ENCODE results near the gene FBXL4.

Gene FBXL4

GRCh38 chr6:98957450-98957849, 9.7 kb upstream of the FBXL4 start:
- H3K27me3 ChIP-seq (ENCODE audit: insufficient read depth, low read length, poor library complexity, severe bottlenecking) = no peaks in the 10 kb centered on the region
- H2AFZ ChIP-seq (ENCODE audit: low read length) = no peak overlapping the region
- no peaks in the 10 kb centered on the region for H3K36me3 ChIP-seq (ENCODE audit: insufficient read depth, low read length)
- H3K79me2 ChIP-seq (ENCODE audit: insufficient read depth, low read length) = no peaks in the 10 kb centered on the region
- no peak overlapping the region for H3K4me3 ChIP-seq (ENCODE audit: low read length, poor library complexity, severe bottlenecking)
- no peaks in the 10 kb centered on the region for H3K4me1 ChIP-seq (ENCODE audit: insufficient read depth, low read length, poor library complexity, severe bottlenecking)
- no peak for TF ChIP-seq EZH2phosphoT487 (IDR thresholded peaks at IDR 0.05; ENCODE audit: borderline replicate concordance)
- TF ChIP-seq, protein P1, sequence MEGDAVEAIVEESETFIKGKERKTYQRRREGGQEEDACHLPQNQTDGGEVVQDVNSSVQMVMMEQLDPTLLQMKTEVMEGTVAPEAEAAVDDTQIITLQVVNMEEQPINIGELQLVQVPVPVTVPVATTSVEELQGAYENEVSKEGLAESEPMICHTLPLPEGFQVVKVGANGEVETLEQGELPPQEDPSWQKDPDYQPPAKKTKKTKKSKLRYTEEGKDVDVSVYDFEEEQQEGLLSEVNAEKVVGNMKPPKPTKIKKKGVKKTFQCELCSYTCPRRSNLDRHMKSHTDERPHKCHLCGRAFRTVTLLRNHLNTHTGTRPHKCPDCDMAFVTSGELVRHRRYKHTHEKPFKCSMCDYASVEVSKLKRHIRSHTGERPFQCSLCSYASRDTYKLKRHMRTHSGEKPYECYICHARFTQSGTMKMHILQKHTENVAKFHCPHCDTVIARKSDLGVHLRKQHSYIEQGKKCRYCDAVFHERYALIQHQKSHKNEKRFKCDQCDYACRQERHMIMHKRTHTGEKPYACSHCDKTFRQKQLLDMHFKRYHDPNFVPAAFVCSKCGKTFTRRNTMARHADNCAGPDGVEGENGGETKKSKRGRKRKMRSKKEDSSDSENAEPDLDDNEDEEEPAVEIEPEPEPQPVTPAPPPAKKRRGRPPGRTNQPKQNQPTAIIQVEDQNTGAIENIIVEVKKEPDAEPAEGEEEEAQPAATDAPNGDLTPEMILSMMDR (conservative IDR thresholded peaks at IDR 0.05; ENCODE audit: low read length) = no peak
- H3K9me3 ChIP-seq (ENCODE audit: insufficient read depth, low read depth, low read length) = no peaks in the 10 kb centered on the region
- no peaks in the 10 kb centered on the region for H4K20me1 ChIP-seq (ENCODE audit: insufficient read depth, low read length, poor library complexity, severe bottlenecking)
- no peak overlapping the region for H3K4me2 ChIP-seq (ENCODE audit: low read depth, low read length, poor library complexity, severe bottlenecking)
- no peak overlapping the region for H3K9ac ChIP-seq (ENCODE audit: low read depth, low read length, poor library complexity, severe bottlenecking)
- H3F3A ChIP-seq (ENCODE audit: low read depth) = no peaks in the 10 kb centered on the region
- H3K9me2 ChIP-seq (replicated peaks; ENCODE audit: low read depth, low read length) = no peaks in the 10 kb centered on the region

GRCh38 chr6:98949589-98949988, 1.8 kb upstream of the FBXL4 start:
- peaks cover 19% of the 10 kb centered on the region for H3K4me1 ChIP-seq (ENCODE audit: insufficient read depth, low read length, poor library complexity, severe bottlenecking)
- H3K4me3 ChIP-seq (ENCODE audit: low read length, poor library complexity, severe bottlenecking) = no peak overlapping the region
- no peaks in the 10 kb centered on the region for H3F3A ChIP-seq (ENCODE audit: low read depth)
- no peaks in the 10 kb centered on the region for H3K9me2 ChIP-seq (replicated peaks; ENCODE audit: low read depth, low read length)
- no peaks in the 10 kb centered on the region for H3K36me3 ChIP-seq (ENCODE audit: insufficient read depth, low read length)
- no peak overlapping the region for H2AFZ ChIP-seq (ENCODE audit: low read length)
- TF ChIP-seq, protein P1 (conservative IDR thresholded peaks at IDR 0.05; ENCODE audit: low read length) = no peak
- TF ChIP-seq EZH2phosphoT487 (IDR thresholded peaks at IDR 0.05; ENCODE audit: borderline replicate concordance) = no peak
- no peak overlapping the region for H3K9ac ChIP-seq (ENCODE audit: low read depth, low read length, poor library complexity, severe bottlenecking)
- H3K79me2 ChIP-seq (ENCODE audit: insufficient read depth, low read length) = peaks cover 27% of the 10 kb centered on the region
- H4K20me1 ChIP-seq (ENCODE audit: insufficient read depth, low read length, poor library complexity, severe bottlenecking) = peaks cover 19% of the 10 kb centered on the region
- no peak overlapping the region for H3K4me2 ChIP-seq (ENCODE audit: low read depth, low read length, poor library complexity, severe bottlenecking)
- no peaks in the 10 kb centered on the region for H3K9me3 ChIP-seq (ENCODE audit: insufficient read depth, low read depth, low read length)
- H3K27me3 ChIP-seq (ENCODE audit: insufficient read depth, low read length, poor library complexity, severe bottlenecking) = no peaks in the 10 kb centered on the region

DNA sequence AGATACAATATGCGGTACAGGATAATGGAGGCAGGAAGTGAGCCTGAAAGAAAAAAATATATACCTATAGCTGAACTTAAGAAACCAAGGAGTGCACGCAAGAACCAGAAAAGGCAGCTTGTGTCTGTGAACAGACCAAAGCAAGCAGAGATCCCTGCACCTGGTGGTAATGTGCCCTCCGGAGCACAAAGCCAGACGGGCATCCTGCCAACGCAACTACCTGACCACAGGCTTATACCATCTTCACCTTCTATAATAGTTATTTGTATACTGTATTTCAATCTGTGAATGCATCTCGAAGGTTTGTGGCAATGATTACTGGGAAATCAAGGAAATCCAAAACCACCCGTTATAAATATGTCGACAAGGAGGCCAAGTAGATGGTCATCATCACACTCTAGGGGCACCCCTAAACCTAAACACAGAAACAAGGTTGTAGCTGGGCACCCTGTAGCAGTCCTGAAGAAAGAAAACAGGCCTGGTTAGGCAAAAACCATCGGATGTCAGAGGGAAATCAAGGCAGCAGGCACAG, 801 bp downstream of the FBXL4 start:
- no peaks in the 10 kb centered on the region for H3K9me2 ChIP-seq (replicated peaks; ENCODE audit: low read depth, low read length)
- no peaks in the 10 kb centered on the region for H3K27me3 ChIP-seq (ENCODE audit: insufficient read depth, low read length, poor library complexity, severe bottlenecking)
- H4K20me1 ChIP-seq (ENCODE audit: insufficient read depth, low read length, poor library complexity, severe bottlenecking) = peaks cover 26% of the 10 kb centered on the region
- H3K9me3 ChIP-seq (ENCODE audit: insufficient read depth, low read depth, low read length) = 0 out of 2 replicates have a peak, but pooled peaks cover 5% of the 10 kb centered on the region
- H3K4me1 ChIP-seq (ENCODE audit: insufficient read depth, low read length, poor library complexity, severe bottlenecking) = peaks cover 29% of the 10 kb centered on the region
- no peak for TF ChIP-seq EZH2phosphoT487 (IDR thresholded peaks at IDR 0.05; ENCODE audit: borderline replicate concordance)
- TF ChIP-seq, protein P1 (conservative IDR thresholded peaks at IDR 0.05; ENCODE audit: low read length) = no peak
- no peaks in the 10 kb centered on the region for H3K36me3 ChIP-seq (ENCODE audit: insufficient read depth, low read length)
- peak overlapping the region; percentile 65 for H2AFZ ChIP-seq (ENCODE audit: low read length)
- H3F3A ChIP-seq (ENCODE audit: low read depth) = no peaks in the 10 kb centered on the region
- peak overlapping the region; percentile 83 for H3K4me3 ChIP-seq (ENCODE audit: low read length, poor library complexity, severe bottlenecking)
- peak overlapping the region; percentile 82 for H3K4me2 ChIP-seq (ENCODE audit: low read depth, low read length, poor library complexity, severe bottlenecking)
- H3K9ac ChIP-seq (ENCODE audit: low read depth, low read length, poor library complexity, severe bottlenecking) = peak overlapping the region; percentile 76
- peaks cover 46% of the 10 kb centered on the region for H3K79me2 ChIP-seq (ENCODE audit: insufficient read depth, low read length)
